ENCODE results near the gene MACROH2A2. TPM values are rescaled to one million over a fixed set of nuclear protein-coding genes. Genes with fewer than 3 reads are reported as not detected.

Gene MACROH2A2
- total and polyA plus RNA-seq, 9 donors, result 18.5 to 33.7 (median 26.0) TPM

Other genes starting within 250 kb of the MACROH2A2 start
- 1.9 TPM for gene AIFM2, start 80.0 kb downstream of the MACROH2A2 start, total RNA-seq
- 1 to 10 TPM; 2.3 to 3.3 (median 2.6) TPM for gene AIFM2, start 80.0 kb downstream of the MACROH2A2 start, polyA plus RNA-seq (ENCODE audit: insufficient read depth in 1 of 8, insufficient read length in 8 of 8, low replicate concordance in 1 of 8)
- gene TYSND1, start 93.9 kb downstream of the MACROH2A2 start, total RNA-seq, result 4.6 TPM
- 1 to 10 TPM; 3.6 to 6.4 (median 4.9) TPM for gene TYSND1, start 93.9 kb downstream of the MACROH2A2 start, polyA plus RNA-seq (ENCODE audit: insufficient read depth in 1 of 8, insufficient read length in 8 of 8, low replicate concordance in 1 of 8)
- gene SAR1A, start 117.7 kb downstream of the MACROH2A2 start, total RNA-seq, result 126 TPM
- 100 to 1,000 TPM in 6 of 8 donors, 10 to 100 TPM in 2; 88.7 to 127 (median 109) TPM for gene SAR1A, start 117.7 kb downstream of the MACROH2A2 start, polyA plus RNA-seq (ENCODE audit: insufficient read depth in 1 of 8, insufficient read length in 8 of 8, low replicate concordance in 1 of 8)
- 99.5 TPM for gene PPA1, start 180.6 kb downstream of the MACROH2A2 start, total RNA-seq
- gene PPA1, start 180.6 kb downstream of the MACROH2A2 start, polyA plus RNA-seq (ENCODE audit: insufficient read depth in 1 of 8, insufficient read length in 8 of 8, low replicate concordance in 1 of 8), result 10 to 100 TPM; 70.6 to 90.6 (median 75.9) TPM
- not detected for gene NPFFR1, start 231.2 kb downstream of the MACROH2A2 start, total RNA-seq
- gene NPFFR1, start 231.2 kb downstream of the MACROH2A2 start, polyA plus RNA-seq (ENCODE audit: insufficient read depth in 1 of 8, insufficient read length in 8 of 8, low replicate concordance in 1 of 8), result under 1 TPM; 0.02 to 0.14 (median 0.05) TPM

All from muscle of leg (tissue), 9 donors.